ENCODE measurements around the gene RAC3. TPM values are rescaled to one million over a fixed set of nuclear protein-coding genes. Genes with fewer than 3 reads are reported as not detected.

RAC3 gene
- total RNA-seq, 4 donors from 2014 or later, result 4.9 to 10.4 (median 7.0) TPM

GRCh38 chr17:81999976-82000802 lies 31.3 kb upstream of the RAC3 start:
- 36 to 52% methylated on average over 8 to 9 of the region's 36 CpGs for WGBS, 2 donors
- Histone ChIP-seq H3K4me3 (no peak overlapping the region), H3K9me3 (no peaks in the 10 kb centered on the region), H3K36me3 (peaks cover 0 to 24% (median 0%) of the 10 kb centered on the region in 3 donors), H3K4me1 (peaks cover 6 to 36% (median 12%) of the 10 kb centered on the region in 3 donors), H3K27ac (no peak overlapping the region), H3K27me3 (no peaks in the 10 kb centered on the region)
- intact Hi-C loops (cut with DNase I), result no loop called here
- DNase-seq, result no peak
- TF ChIP-seq POLR2A (IDR thresholded peaks at IDR 0.05), result no peak
- TF ChIP-seq, protein P1, sequence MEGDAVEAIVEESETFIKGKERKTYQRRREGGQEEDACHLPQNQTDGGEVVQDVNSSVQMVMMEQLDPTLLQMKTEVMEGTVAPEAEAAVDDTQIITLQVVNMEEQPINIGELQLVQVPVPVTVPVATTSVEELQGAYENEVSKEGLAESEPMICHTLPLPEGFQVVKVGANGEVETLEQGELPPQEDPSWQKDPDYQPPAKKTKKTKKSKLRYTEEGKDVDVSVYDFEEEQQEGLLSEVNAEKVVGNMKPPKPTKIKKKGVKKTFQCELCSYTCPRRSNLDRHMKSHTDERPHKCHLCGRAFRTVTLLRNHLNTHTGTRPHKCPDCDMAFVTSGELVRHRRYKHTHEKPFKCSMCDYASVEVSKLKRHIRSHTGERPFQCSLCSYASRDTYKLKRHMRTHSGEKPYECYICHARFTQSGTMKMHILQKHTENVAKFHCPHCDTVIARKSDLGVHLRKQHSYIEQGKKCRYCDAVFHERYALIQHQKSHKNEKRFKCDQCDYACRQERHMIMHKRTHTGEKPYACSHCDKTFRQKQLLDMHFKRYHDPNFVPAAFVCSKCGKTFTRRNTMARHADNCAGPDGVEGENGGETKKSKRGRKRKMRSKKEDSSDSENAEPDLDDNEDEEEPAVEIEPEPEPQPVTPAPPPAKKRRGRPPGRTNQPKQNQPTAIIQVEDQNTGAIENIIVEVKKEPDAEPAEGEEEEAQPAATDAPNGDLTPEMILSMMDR (IDR thresholded peaks at IDR 0.05), result no peak

- WGBS, 2 donors, result 100% methylated on average over 6 of the region's 32 CpGs; no CpG with 5 or more reads in 1 of the 2 donors
- DNase-seq, result no peak
- intact Hi-C loops (cut with DNase I), result no loop called here
- Histone ChIP-seq H3K4me1 (peaks cover 6 to 44% (median 14%) of the 10 kb centered on the region in 3 donors), H3K36me3 (peaks cover 0 to 18% (median 0%) of the 10 kb centered on the region in 3 donors), H3K4me3 (no peak overlapping the region), H3K27me3 (no peaks in the 10 kb centered on the region), H3K9me3 (no peaks in the 10 kb centered on the region), H3K27ac (no peak overlapping the region)
- TF ChIP-seq, protein P1 (IDR thresholded peaks at IDR 0.05), result no peak
- TF ChIP-seq POLR2A (IDR thresholded peaks at IDR 0.05), result no peak
Observed at GRCh38 chr17:82000803-82001570, 30.5 kb upstream of the RAC3 start.

DNA sequence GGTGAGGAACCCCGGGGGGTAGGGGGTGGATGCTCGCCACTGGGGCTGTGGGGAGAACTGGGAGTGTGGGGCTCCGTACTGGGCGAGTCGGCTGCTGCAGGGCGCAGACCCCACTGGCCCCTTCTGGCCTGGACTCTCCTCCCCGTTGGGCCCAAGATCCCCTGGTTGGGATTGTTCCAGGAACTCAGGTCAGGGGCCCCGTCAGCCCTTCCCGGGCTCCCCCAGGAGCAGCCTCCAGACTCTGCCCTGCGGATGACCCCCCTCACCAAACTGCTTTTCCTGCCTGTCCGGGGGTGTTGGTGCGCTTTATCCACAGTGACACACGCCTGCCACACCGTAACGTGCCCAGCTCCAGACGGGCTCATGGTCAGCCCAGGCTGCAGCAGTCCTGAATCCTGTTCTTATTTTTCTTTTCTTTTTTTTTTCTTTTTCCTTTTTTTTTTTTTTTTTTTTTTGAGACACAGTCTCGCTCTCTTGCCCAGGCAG lies 29.9 kb upstream of the RAC3 start:
- intact Hi-C loops (cut with DNase I), result no loop called here
- no peak overlapping the region for H3K27ac ChIP-seq
- H3K36me3 ChIP-seq, result peaks cover 0 to 12% (median 0%) of the 10 kb centered on the region in 3 donors
- TF ChIP-seq POLR2A (IDR thresholded peaks at IDR 0.05), result no peak
- TF ChIP-seq, protein P1 (IDR thresholded peaks at IDR 0.05), result no peak
- DNase-seq, result no peak
- H3K4me1 ChIP-seq, result peaks cover 6 to 50% (median 20%) of the 10 kb centered on the region in 3 donors
- no peaks in the 10 kb centered on the region for H3K9me3 ChIP-seq
- no peak overlapping the region for H3K4me3 ChIP-seq
- H3K27me3 ChIP-seq, result no peaks in the 10 kb centered on the region
- WGBS, 2 donors, result 87% methylated on average over 9 to 16 of the region's 17 CpGs

DNA sequence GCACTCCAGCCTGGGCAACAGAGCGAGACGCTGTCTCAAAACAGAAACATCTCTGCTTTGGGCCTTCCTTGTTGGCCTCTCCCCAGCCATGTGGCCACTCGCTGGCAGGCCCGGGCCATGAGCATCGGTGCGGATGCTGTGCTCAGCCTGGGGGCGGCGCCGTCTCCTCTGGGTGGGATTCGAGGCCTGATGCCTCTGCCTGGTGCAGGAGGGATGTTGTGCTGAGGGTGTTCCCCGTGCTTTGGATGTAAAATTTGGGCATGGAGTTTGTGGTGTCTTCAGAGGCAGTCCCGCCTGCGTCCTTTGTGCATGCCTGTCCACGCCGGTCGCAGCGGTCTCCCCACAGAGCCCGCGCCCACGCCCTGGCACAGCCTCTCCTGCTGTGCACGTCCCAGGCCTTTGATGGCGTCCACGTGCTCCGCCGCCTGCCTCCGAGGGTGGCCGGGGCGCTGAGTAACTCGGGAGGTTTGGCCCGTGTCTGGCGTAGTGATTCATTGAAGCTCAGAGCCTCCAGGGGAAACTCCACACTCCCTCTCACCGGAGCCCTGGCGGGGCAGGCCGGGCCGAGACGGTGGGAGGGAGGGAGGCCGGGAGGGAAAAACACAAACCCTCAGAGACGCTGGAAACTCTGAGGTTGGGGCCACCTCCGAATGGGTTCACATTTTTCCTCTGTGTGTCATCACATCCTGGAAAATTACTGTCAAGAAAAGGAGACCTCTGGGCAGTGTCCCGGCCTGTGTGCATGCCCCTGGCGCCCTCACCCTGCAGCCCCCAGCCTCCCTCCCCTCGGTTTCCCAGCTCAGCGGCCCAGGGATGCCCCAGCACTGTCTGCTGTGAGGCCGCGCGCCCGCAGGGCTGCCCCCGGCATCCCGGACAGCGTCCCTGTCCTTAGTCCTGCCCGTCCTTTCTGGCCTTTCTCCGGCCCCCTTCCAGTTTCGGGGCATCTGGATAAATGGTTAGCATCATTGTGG lies 27.8 kb upstream of the RAC3 start:
- DNase-seq, result no peak
- Histone ChIP-seq H3K4me3 (peak overlapping the region in 1 of 4 donors; percentile 17), H3K9me3 (no peaks in the 10 kb centered on the region), H3K4me1 (peaks cover 6 to 53% (median 22%) of the 10 kb centered on the region in 3 donors), H3K27ac (peak overlapping the region in 2 of 4 donors; percentile 58 to 63), H3K36me3 (peaks cover 0 to 2% (median 0%) of the 10 kb centered on the region in 3 donors), H3K27me3 (no peaks in the 10 kb centered on the region)
- 27 to 32% methylated on average over 24 to 27 of the region's 53 CpGs for WGBS, 2 donors
- intact Hi-C loops (cut with DNase I), result no loop called here
- TF ChIP-seq, protein P1 (IDR thresholded peaks at IDR 0.05), result no peak
- TF ChIP-seq POLR2A (IDR thresholded peaks at IDR 0.05), result no peak

Measured in esophagus squamous epithelium (tissue), 5 donors.